DMS53 treated with DMSO at 0.1 percent for 48 hours (cell line): ENCODE results near the gene C10orf90.

Experiments used
- DNase-seq: peaks from one replicate; lab custom pipeline; 2025; ENCODE audit not compliant: unreplicated experiment; lab: John Stamatoyannopoulos, UW

C10orf90 gene

DNA sequence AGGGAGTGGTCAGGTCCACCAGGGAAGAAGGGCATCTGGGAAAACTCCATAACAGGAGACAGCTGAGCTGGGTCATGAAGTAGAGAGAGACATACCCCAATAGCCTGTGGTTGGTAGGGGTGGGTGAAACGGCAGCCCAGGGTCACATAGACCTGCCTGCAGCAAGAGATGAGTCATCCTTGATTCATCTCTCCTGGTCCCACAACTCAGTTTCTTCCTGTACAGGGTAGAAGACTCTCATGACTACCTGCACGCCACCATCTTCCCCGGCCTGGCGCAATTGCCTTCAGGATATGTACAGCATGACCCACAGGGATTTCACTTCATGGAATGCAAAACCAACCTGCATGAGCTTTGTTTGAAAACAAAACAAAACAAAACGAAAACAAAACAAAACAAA, 237.1 kb downstream of the C10orf90 start:
- no peak for DNase-seq

DNA sequence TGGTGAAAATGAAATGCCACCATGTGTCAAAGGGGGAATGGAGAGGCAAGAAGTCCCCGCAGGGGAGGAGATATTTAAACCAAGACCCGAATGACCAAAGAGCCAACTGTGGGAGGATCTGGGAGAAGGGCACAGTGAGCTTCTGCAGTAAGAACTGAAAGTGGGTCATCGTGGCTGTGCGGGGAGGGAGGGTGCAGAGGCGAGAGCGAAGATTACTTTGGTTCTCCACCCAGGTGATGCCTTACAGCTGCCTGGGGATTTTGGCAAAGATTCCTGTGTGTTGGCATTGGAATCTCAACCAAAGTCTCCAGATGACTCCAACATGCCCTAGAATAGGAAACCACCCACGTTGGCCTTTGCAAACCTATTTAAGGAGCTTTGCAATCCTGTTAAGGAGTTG, 238.0 kb downstream of the C10orf90 start:
- DNase-seq = no peak

DNA sequence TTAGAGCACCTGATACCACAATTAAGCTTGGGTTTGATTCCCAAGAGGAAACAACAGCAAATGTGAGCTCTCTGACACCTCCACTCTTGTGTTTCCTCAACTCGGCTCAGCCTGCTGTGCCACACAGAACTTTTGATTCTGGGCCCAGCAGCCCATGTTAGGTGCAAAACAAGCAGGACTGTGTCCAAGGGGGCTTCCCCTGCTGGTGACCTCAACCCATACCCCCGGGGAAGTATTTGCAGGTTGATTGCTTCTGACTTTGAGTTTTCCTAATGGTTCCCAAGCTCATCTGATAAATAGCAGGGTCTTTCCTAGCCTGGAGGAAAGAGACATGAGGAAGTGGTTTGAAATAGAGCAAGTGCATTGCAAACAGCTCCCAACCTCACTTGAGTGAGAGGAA, 238.7 kb downstream of the C10orf90 start:
- DNase-seq = no peak

DNA sequence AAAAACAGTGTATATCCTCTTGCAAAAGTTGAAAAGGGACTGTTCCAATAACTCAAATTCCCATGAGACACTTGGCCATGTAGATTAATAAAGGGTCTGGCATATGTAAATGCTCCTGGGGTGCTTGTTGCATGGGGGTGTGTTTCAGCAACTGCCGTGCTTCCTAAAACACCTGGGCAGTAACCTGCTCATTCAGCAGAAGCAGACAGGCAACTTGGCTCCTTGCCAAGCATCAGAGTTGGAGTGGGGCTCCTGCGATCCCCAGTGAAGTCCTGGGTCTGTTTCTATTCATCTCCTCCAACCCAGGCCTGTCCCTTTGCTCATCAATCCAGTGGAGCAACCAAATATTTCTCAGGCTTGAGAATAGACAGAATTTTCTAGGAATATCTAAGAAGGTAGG, 240.0 kb downstream of the C10orf90 start:
- DNase-seq = no peak

DNA sequence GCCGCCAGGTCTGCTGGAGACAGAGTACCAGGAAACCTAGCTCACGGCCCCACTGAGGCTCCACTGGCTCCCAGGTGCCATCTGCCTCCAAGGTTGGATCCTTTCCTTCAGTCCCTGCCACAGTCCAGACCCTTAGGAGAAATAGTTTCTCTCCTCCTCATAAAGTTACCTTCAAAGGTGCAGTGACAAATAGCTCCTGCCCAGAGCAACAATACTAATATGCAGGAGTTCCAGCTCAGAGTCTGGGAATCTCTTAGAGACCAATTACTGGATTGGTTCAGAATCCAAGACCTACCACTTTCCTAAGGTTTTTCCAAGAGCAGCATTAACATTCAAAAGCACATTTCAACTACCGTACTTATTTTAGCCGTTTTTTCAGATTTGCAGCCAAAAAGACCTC, 241.2 kb downstream of the C10orf90 start:
- no peak for DNase-seq

DNA sequence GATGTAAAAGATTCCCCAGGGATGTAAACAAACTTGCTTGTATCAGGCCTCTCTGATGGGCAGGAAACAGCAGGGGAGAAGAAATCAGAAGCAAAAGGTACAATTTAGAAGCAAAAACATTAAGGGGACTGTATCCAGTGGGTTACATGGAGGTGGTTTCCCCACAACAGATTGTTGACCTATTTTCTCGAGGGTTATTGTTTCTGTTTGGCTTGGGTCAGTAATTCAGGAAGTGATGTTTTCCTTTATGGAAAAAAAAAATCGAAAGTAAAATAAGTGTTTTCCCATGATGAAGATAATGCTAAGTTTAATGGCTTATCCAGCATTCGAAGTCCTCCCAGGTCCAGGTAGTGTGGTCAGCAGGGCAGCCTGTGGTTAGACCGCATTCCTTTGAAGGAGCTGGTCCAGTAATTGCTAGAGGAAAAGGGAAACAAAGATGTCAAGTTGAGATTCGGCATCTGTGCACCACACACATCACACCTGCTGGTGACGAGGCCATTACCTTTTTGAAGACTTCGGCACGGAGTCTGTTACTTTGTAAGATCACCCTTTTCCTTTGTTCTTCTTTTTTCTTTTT, 244.9 kb downstream of the C10orf90 start:
- DNase-seq = no peak

DNA sequence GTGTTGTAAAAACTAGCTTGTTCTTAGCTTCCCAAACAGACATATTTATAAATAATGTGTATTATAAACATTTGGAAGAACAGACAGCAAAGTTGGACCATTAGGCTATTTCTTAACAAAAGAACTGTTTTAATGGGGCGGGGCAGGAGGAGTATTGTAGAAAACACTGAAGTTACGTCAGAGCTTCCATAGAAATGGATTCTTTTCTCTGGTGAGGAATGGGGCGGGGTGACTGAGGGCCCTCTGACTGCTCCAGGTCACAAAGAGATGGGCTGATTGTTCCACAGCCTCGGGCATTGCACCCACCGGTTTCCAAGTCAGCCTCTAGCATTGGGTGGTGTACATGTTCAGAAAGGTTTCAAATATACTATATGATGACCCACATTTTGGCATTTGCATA, 245.5 kb downstream of the C10orf90 start:
- no peak for DNase-seq

DNA sequence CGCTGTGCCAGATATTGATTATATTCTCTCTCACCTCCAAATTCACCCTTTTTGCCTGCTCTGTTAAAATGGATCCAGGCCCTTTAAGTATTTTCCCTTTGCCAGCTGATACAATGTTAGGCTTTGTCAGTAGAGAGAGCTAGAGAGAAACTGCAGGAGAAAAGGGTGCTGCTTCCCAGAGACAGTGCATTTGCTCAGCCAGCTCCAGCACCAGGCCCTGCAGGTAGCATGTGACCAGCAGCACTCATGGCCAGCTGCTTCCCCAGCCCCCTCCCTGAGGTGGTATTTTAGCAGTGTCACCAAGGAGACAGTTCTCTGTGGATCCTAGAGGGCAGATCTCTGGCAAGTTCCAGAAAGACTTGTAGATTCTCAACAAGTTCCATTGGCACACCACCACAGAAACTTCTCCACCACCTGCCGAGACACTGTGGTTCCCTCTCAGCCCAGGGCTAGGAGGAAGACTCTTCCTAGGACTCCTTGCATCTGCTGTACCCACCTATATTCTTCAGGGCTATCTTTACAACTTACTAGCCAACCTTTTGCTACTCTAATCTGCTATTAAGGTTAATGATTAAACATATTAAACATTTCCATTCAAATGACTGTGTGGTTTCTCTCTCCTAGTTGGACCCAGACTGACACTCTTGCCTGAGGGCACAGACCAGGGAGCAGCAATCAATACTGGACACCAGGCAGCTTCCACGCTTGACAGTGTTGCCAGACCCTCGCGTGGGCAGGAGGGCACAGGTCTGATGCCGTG, 246.6 kb downstream of the C10orf90 start:
- DNase-seq = no peak

DNA sequence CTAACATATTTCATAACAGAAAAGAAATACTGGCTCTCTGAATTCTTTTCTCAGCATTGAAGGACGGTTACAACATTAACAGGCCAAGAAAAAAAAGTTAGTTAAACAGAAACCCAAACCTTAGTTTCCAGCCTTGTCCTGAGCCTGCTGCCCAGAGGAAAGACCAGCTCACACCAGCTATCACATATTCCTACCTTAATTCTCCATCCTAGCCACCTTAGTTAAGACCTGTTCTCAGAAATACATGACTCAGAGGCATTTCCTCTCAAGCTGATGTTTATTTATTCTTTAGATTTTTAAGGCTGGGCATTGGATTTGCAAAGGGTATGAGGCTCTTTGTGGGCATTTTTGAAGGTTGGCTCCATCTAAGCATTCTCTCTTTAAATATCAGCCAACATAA, 247.9 kb downstream of the C10orf90 start:
- DNase-seq = no peak

DNA sequence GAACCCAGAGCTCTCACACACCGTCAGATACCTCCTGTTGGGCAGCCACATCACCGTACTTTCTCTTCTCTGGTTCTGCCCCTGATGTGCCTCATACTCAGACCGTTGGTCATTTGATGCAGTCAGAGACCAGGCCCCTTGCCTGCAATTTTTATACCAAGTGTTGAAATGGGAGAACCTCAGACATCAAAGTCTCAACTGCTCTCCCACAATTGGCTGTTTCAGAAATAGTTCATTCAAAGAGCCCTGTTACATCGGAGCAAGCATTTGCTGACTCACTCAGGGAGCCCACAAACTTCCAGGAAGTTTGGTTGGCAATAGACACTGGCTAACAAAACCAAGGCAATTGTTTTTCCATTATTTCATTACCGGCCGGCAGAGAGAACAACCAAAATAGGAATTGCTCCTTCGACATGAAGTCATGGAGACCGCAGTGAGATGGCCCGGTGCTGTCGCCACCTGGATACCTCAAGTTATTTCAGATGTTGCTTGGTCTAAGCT, 248.7 kb downstream of the C10orf90 start:
- DNase-seq = no peak

DNA sequence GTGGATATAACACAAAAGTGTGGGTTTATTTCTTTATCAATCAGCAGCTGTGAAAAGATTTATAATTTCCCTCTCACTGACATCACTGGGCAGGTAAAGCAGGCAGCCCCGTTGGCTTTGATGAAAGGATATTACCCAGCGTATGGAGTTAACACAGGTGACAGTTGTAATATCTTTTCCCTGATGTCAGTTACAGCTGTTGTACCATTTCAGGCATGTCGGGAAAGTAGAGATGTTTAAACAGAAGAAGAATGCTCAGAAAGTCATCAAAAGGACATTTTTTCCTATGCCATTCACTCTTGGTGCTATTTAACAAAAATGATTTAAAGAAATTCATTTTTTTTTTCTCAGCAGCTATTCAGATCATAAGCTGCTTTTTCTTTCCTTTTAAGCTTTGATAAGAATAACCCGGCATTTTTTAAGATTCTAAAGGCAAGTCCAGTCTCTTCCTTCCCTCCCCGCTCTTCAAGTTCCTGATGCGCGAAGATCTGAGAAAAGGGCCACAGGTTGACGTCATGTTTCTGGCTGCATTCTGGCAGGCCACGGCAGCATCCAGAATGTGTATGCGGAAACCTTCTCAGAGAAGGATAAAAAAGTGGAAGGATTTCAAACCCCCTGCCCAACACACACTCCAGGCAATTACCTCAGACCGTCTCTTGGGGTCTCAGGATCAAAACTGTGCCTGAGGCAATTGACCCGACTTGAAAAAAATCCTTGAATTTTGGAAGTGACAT, 249.8 kb downstream of the C10orf90 start:
- no peak for DNase-seq

DNA sequence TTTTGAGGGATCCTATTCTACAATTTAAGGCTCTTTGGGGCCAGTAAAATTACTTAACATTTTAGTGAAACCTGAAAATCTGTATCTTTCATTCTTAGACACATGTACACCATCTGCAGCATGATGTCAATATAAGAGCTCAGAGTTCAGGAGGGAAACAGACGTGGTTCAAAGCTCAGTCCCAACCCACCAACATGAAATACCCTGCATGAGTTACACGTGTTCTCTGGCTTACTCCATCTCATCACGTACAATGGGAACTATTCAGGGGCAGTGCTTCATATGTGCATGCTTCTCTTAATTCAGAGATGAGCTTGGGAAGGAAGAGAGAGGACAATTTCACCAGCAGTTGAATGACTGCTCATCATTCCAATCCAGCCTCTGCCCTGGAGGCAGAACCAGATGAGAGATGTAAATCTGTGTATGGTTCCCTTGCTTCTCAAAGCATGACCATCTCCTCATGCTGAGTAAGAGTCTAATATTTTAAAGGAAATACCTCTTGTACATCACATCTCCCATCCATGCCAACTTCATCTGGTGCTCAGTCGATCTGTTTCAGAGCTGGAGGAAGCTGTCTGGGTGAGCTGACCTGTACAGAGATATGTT, 253.2 kb downstream of the C10orf90 start:
- DNase-seq = no peak

DNA sequence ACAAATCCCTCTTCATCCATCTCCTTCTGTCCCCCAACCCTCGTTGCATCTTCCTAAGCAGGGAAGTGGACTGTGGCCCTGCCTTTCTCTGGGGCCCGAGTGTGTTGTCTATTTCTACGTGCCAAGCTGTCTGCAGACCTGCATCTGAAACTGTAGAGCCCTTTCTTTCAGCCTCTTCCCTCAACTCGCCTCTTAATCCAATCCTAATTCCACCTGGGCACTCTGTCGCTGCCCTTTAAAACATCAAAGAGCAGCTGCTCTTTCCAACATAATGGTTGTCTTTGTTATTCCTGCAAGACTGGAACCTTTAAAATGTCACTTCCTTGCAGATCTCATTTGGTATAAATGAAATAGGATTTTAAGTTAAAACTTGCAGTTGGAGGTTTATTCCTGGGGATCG, 260.7 kb downstream of the C10orf90 start:
- no peak for DNase-seq

DNA sequence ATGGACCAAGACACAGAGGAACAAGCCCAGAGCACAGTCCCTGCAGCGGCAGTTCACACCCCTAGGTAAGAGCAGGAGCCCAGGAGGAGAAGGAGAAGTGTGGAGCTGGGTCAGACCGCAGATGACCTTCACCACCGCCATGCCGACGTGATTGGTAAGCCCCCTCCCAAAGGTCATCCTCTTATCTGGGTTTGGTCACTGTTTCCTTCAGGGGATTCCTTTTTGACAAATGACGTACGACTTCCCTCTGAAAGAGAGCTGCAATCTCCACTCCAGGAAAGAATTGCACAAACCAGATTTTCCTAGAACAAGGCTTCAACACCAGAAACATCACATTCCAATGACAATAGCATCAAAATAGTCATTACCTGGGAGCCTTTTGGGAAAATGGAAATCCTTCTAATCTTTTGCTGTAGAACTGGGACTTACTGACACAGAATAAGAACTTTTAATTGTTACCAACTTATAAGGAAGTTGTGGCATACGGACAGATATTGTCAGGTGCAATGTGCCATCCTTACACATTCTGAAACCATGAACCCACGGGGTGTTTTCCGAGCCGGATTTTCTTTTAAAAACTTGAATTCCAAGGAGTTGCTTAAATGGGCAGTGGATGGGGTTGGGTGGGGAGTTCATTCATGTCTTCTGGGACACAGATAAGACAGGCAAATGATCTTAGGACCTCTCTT, 261.4 kb downstream of the C10orf90 start:
- DNase-seq = no peak

DNA sequence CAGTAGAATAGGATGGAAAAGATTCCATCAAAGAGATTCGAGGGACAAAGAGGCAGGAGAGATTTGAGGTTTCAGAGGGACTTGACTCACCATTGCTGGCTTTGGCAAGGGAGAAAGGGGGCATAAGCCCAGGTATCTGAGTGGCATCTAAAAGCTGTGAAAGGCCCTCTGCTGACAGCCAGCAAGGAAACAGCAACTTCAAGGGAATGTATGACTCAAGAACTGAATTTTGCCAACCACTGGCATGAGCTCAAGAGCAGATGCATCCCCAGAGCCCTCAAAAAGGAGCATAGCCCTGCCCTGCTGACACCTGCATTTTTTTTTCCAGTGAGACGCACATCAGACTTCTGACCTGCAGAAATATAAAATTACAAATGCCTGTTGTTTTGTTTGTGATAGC, 262.7 kb downstream of the C10orf90 start:
- no peak for DNase-seq

DNA sequence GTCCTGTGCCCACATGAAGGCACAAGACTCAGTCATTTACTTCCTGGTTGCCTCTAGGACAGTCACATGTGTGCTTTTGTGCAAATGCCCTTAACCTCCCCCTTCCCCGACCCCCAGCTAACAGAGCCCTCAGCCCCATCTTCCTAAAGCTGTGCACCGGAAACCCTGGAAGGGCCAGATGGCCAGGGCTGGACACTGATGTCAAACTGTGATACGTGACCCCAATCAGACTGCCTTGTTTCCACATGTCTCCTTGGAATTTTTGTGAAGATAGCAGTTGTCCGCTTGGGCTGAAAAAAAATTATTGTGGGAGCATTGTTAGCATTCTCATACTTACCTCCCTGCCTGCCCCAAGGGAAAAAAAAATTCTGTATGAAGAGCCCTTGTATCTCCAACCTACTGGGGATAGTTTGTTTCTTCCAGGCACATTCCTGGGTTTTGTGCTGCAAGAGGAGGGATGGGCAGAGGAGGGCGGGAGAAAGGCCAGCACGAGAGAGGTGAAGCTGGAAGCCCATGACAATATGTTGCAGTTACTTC, 265.2 kb downstream of the C10orf90 start:
- DNase-seq = no peak

DNA sequence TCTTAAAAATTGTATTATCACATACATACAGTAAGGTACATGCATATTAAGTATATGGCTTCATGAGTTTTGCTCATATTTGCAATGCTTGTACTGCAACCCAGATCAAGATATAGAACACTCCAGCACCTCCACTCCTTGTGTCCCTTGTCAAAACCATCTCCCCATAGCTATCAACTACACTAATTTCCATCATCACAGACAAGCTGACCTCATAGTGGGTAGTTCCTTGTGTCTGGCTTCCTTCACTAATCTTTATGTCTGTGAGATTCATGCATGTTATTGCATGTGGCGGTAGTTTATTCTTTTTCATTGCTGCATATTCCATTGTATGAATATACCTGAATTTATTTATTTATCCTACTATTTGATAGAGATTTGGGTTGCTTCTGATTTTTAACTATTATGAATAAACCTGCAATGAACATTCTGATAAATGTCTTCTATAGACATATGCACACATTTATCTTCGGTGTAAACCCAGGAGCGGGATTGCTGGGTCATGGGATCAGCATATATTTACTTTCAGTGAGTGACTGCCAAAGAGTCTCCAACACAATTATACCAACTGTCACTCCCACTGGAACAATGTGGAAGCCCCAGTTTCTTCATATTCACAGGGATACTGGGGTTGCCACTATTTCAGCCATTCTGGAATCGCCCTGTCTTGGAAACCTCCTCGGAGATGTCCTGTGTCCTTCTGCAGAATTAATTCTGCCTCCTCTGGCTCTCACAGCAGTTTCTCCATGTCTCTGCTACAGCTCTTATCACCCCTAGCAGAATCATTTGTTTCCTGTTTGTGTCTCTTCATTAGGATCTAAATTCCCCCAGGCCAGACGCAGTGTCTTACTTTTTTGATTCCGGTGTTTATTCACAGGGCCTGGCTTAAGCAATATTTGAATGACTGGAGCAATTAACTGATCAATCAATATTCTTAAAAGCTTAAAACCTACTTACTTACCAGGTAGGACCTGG, 267.5 kb downstream of the C10orf90 start:
- no peak for DNase-seq

DNA sequence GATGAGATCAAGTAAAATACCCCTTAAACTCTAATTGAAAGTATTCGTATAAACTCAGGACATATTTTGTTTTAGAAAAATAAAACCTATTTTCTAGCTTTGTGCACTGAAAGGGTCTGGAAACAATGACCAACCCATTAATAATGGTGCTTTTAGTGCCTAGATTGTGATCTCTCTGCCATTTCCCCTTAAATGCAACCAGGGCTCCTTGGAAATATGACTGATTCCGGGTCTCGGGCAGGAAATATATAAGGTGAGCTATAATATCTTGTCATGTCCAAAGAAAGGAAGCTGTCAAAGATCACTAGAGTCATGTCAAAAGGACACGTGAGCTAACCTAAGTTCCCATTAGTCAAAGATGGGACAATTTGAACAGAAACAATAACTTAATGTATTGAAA, 269.9 kb downstream of the C10orf90 start:
- DNase-seq = no peak

DNA sequence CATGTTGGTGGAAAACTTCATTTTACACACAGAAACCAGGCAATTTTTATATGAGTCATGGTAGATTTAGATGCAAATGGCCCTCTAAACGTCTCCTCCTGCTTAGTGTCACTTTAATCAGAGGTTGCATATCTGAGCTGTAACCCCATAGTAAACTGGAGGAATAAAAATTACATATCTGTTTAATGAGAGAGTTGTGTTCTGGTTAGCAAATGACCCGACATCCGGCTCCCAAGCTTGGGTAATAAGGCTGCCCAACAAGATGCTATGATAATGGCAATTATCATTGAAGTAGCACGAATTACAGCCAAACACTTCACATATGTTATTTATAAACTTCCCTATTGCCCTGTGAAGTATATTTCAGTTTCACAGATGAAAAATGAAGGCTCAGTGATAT, 271.6 kb downstream of the C10orf90 start:
- DNase-seq = no peak

DNA sequence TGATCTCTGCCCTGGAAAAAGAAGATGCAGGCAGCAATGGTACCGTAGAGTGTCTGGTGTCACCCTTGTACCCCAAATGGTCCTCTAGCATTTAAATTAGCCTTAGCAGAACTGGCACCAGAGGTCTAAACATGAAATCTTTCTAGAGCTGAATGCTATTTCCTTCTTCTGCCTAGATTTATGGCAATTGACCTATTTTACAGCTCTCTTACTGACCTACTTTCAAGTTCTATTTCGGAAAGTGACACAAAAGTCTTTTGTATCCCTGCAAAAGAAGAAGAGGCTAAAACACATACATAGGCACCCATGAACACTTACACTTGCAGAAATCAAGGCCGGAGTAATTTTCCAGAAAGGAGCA, 272.1 kb downstream of the C10orf90 start:
- no peak for DNase-seq
